CD4-positive, alpha-beta T cell (primary cell): ENCODE measurements around the gene HDAC7. TPM values are rescaled to one million over a fixed set of nuclear protein-coding genes. Genes with fewer than 3 reads are reported as not detected.

Experiments
- ATAC-seq: fragments of 200-7000 bp; cut with Tn5 transposase; one replicate; pipeline ENCODE4 v1.10.0; 2022; ENCODE audit warnings: mild to moderate bottlenecking; ENCODE audit not compliant: poor library complexity
- CTCF ChIA-PET: fragments of 350-600 bp; sonication (Branson Sonifier 250); formaldehyde crosslinking; loops from one replicate; lab custom pipeline; 2021; ENCODE audit warnings: antibody characterized with exemption, inconsistent platforms; lab: Charles Lee
- POLR2A ChIA-PET: fragments of 350-600 bp; sonication (Branson Sonifier 250); formaldehyde crosslinking; loops from one replicate; lab custom pipeline; 2021; ENCODE audit warnings: antibody characterized with exemption, inconsistent platforms; lab: Charles Lee
- DNase-seq, 14 experiments: peaks; one replicate each; pipeline ENCODE4 v3.0.0-alpha.2; 2013 to 2020; ENCODE audit warnings: mixed read lengths in 2 of 14
- H3K27ac ChIP-seq, 2 donors: one replicate each; pipeline versions ENCODE4 v1.5.1 to v1.7.0; 2013; ENCODE audit warnings: low read length in 2 of 2, low read depth in 1 of 2, mild to moderate bottlenecking in 1 of 2
- H3K27me3 ChIP-seq, 2 experiments: 1 replicate in 1 of 2; 2 replicates in 1 of 2; pipeline versions ENCODE4 v1.6.1 to v1.7.0; 2013; ENCODE audit warnings: low read length in 2 of 2, control low read depth in 1 of 2, mild to moderate bottlenecking in 1 of 2, moderate library complexity in 1 of 2; ENCODE audit not compliant: insufficient read depth in 2 of 2, control insufficient read depth in 1 of 2
- H3K36me3 ChIP-seq: one replicate; pipeline ENCODE4 v1.6.1; 2013; ENCODE audit warnings: low read length, control low read depth; ENCODE audit not compliant: insufficient read depth
- H3K4me1 ChIP-seq: one replicate; pipeline ENCODE4 v1.6.1; 2013; ENCODE audit warnings: low read length, control low read depth; ENCODE audit not compliant: insufficient read depth
- H3K4me3 ChIP-seq: one replicate; pipeline ENCODE4 v1.5.1; 2013; ENCODE audit warnings: mild to moderate bottlenecking, low read length, moderate library complexity
- H3K9me3 ChIP-seq, 2 experiments: 1 replicate in 1 of 2; 2 replicates in 1 of 2; pipeline versions ENCODE4 v1.6.1 to v1.7.0; 2013; ENCODE audit warnings: low read length in 2 of 2, mild to moderate bottlenecking in 2 of 2, control low read depth in 1 of 2, moderate library complexity in 1 of 2; ENCODE audit not compliant: control insufficient read depth in 1 of 2, insufficient read depth in 1 of 2
- H3K27ac Mint-ChIP-seq: one replicate; pipeline ENCODE4 v1.8.0; 2020; ENCODE audit warnings: mixed read lengths
- H3K27me3 Mint-ChIP-seq: one replicate; pipeline ENCODE4 v1.8.0; 2021; ENCODE audit warnings: mixed read lengths
- H3K36me3 Mint-ChIP-seq: one replicate; pipeline ENCODE4 v1.8.0; 2021; ENCODE audit warnings: low read depth, mixed read lengths
- H3K4me1 Mint-ChIP-seq: one replicate; pipeline ENCODE4 v1.8.0; 2021; ENCODE audit warnings: low read depth, mixed read lengths
- H3K4me3 Mint-ChIP-seq: one replicate; pipeline ENCODE4 v1.8.0; 2020; ENCODE audit warnings: mild to moderate bottlenecking, mixed read lengths
- H3K9me3 Mint-ChIP-seq: one replicate; pipeline ENCODE4 v1.8.0; 2020; ENCODE audit warnings: mixed read lengths
- CTCF ChIP-seq: fragments of 200-600 bp; IDR thresholded peaks from one replicate; pipeline ENCODE4 v1.8.0; 2022; ENCODE audit warnings: antibody characterized with exemption, mild to moderate bottlenecking
- intact Hi-C, 2 experiments: fragments of 100-400 bp; cut with DNase I in 1 of 2; cut with micrococcal nuclease in 1 of 2; formaldehyde crosslinking; loops; one replicate each; pipeline versions ENCODE4 v1.15.1 to v1.9.0; 2023 to 2025; cut with DNase I, micrococcal nuclease
- total RNA-seq, 174 experiments: library from RNA in 2 of 174; stranded (reverse) in 2 of 174; gene quantifications; one replicate each; pipeline ENCODE4 v1.2.3 and lab custom pipeline; 2021 to 2026

The HDAC7 gene
- total RNA-seq, 2 experiments from 2014 or later, result 116 to 122 TPM

DNA sequence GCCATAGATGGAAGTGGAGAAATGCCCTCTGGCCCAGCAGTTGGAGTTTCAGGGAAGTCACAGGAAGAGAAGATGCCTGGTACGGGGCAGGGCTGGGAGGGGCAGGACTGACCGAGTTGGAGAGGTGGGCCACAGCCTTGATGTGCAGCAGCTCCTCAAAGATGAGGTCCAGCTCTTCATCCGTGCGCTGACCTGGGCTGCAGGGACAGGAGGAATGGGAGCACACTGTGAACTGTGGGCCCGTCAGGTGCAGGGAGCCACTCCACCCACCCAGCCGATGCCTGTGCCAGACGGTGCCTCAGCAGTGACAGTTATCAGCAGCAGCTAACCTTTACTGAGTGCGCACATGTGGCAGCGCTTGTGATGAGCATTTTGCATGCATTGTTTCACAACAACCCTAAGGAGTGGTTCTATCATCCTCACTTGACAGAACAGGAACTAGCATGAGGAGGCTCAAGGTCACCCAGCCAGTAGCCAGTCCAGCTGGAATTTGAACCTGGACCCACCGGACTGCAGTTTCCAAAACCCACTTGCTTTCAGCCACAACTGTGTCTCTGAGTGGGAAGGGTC, 69.4 kb downstream of the HDAC7 start:
- DNase-seq (no peak), ATAC-seq (no peak)
- Mint-ChIP-seq H3K36me3 (no peaks in the 10 kb centered on the region), H3K27me3 (no peaks in the 10 kb centered on the region), H3K9me3 (no peaks in the 10 kb centered on the region), H3K4me1 (peaks cover 3% of the 10 kb centered on the region), H3K4me3 (no peak overlapping the region), H3K27ac (no peak overlapping the region)
- H3K4me3 ChIP-seq, result no peak overlapping the region
- intact Hi-C loops, result no loop called here
- H3K4me1 ChIP-seq, result peaks cover 10% of the 10 kb centered on the region
- no peaks in the 10 kb centered on the region for H3K27me3 ChIP-seq
- ChIA-PET CTCF (no interaction called here), POLR2A (interaction anchor here (0.6 kb wide), 1 partner anchor 29 kb away, joined by 5 read pairs; no protein-coding TSS in a partner anchor)
- H3K36me3 ChIP-seq, result no peaks in the 10 kb centered on the region
- H3K9me3 ChIP-seq, result no peaks in the 10 kb centered on the region
- no peak for TF ChIP-seq CTCF
- no peak overlapping the region for H3K27ac ChIP-seq

DNA sequence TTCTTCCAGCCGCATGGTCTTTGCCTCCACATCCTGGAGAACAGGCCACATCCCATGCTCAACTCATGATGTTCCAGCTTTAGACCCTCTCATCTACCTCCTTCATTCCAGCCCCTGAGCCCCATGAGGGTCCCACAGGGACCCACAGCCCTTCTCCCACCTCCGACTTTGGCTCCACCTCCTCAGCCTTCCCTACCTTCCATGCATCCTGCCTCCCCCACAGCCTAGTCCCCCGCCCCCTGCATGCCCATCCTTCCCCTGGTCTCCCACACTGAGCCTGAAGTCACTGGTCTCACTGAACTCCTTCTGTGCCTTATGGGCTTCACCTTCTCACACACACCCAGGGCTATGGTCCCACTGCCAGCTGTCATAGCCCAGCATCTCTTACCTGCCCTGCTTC, 70.8 kb downstream of the HDAC7 start:
- Histone ChIP-seq H3K4me1 (peaks cover 7% of the 10 kb centered on the region), H3K9me3 (no peaks in the 10 kb centered on the region), H3K27ac (no peak overlapping the region), H3K36me3 (no peaks in the 10 kb centered on the region), H3K4me3 (no peak overlapping the region), H3K27me3 (no peaks in the 10 kb centered on the region)
- DNase-seq, result no peak
- H3K36me3 Mint-ChIP-seq, result no peaks in the 10 kb centered on the region
- H3K27me3 Mint-ChIP-seq, result no peaks in the 10 kb centered on the region
- CTCF ChIA-PET, result no interaction called here
- intact Hi-C loops, result no loop called here
- H3K4me1 Mint-ChIP-seq, result no peaks in the 10 kb centered on the region
- no peak overlapping the region for H3K4me3 Mint-ChIP-seq
- no peaks in the 10 kb centered on the region for H3K9me3 Mint-ChIP-seq
- no peak for TF ChIP-seq CTCF
- no peak overlapping the region for H3K27ac Mint-ChIP-seq
- no peak for ATAC-seq
- POLR2A ChIA-PET, result interaction anchor here (1.8 kb wide), 1 partner anchor 18 kb away, joined by 4 read pairs; no protein-coding TSS in a partner anchor

DNA sequence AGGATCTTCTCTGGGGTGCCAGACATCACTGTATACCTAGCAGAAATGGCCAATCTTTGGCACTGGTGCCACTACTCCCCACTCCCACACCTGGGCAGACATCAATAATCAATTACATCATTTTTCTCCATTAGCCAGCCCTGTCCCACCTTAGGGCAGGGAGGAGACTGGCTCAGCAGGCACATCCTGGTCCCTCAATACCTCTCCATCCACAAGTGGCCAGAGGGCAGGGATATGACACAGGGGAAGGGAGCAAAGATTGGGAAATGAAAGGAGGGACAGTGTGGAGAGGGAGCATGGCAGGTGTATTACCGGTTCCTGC, 71.2 kb downstream of the HDAC7 start:
- H3K4me1 ChIP-seq, result peaks cover 6% of the 10 kb centered on the region
- H3K9me3 Mint-ChIP-seq, result no peaks in the 10 kb centered on the region
- DNase-seq, result no peak
- no peak for ATAC-seq
- CTCF ChIA-PET, result no interaction called here
- no peaks in the 10 kb centered on the region for H3K27me3 Mint-ChIP-seq
- no peaks in the 10 kb centered on the region for H3K27me3 ChIP-seq
- intact Hi-C loops, result no loop called here
- no peaks in the 10 kb centered on the region for H3K4me1 Mint-ChIP-seq
- POLR2A ChIA-PET, result interaction anchor here (1.8 kb wide), 1 partner anchor 19 kb away, joined by 4 read pairs; no protein-coding TSS in a partner anchor
- H3K27ac Mint-ChIP-seq, result no peak overlapping the region
- no peaks in the 10 kb centered on the region for H3K36me3 Mint-ChIP-seq
- H3K27ac ChIP-seq, result no peak overlapping the region
- no peaks in the 10 kb centered on the region for H3K36me3 ChIP-seq
- H3K9me3 ChIP-seq, result no peaks in the 10 kb centered on the region
- no peak overlapping the region for H3K4me3 ChIP-seq
- TF ChIP-seq CTCF, result no peak
- no peak overlapping the region for H3K4me3 Mint-ChIP-seq
